ENCODE measurements around the gene VPS26C.
"Not testable (repeated sequence)": the region's sequence is repeated elsewhere in the genome, so short reads cannot be mapped to it uniquely, and the experiment has no call there.

VPS26C gene

DNA sequence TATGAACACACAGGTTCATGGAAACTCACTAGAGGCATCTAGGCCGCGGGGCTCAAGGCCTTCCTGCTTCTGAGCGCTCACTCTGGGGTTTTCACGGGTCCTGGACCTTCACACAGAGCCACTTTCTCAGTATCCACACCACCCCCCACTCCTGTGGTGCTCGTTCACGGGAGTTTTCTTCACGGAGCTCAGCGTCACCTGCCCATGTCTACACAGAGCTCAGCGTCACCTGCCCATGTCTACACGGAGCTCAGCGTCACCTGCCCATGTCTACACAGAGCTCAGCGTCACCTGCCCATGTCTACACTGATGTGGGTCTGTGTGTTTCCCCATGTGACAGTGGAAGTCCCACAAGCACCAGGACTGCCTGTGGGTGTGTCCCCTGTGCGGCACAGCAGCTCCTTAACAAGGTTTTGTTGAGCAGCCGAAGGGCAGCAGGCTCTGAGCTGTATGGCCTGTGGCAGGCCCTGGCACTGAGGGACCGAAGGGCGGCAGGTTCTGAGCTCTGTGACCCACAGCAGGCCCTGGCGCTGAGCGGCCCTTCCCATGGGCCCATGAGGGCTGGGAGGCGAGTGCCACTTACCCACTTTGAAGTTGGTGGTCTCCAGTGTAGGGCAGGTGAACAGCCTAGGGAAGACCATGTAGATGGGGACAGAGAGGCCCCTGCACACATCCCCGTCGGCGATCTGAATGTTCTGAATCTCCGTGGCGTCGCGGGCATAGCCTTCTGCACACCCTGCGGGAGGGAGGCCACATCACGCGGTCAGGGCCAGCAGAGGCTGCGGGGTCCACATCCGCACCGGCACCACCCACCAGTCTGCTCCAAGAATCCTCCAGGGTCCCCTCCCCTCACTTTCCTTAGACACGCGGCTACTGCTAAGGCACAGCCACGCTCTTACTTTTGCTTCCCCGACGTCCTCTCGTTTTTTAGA, 39.8 kb downstream of the VPS26C start:
- Histone ChIP-seq H3K36me3 (ENCODE audit: low read depth) (peaks cover 68% of the 10 kb centered on the region), H3K4me3 (ENCODE audit: severe bottlenecking) (no peak overlapping the region), H3K27ac (ENCODE audit: poor library complexity, severe bottlenecking) (no peak overlapping the region), H3K4me1 (ENCODE audit: insufficient read depth, poor library complexity, severe bottlenecking) (no peaks in the 10 kb centered on the region), H3K27me3 (ENCODE audit: insufficient read depth, poor library complexity, severe bottlenecking) (no peaks in the 10 kb centered on the region), H3K9me3 (ENCODE audit: severe bottlenecking) (no peaks in the 10 kb centered on the region)
- DNase-seq (ENCODE audit: low spot score) (no peak), ATAC-seq (ENCODE audit: low read depth) (no peak)
- TF ChIP-seq CTCF (IDR thresholded peaks at IDR 0.05; ENCODE audit: poor library complexity, severe bottlenecking), result no peak

GRCh38 chr21:37226041-37226920, 40.9 kb downstream of the VPS26C start:
- Histone ChIP-seq H3K9me3 (ENCODE audit: severe bottlenecking) (no peaks in the 10 kb centered on the region), H3K27me3 (ENCODE audit: insufficient read depth, poor library complexity, severe bottlenecking) (no peaks in the 10 kb centered on the region), H3K4me1 (ENCODE audit: insufficient read depth, poor library complexity, severe bottlenecking) (no peaks in the 10 kb centered on the region), H3K4me3 (ENCODE audit: severe bottlenecking) (no peak overlapping the region), H3K36me3 (ENCODE audit: low read depth) (peaks cover 57% of the 10 kb centered on the region), H3K27ac (ENCODE audit: poor library complexity, severe bottlenecking) (no peak overlapping the region)
- no peak for DNase-seq (ENCODE audit: low spot score)
- no peak for TF ChIP-seq CTCF (IDR thresholded peaks at IDR 0.05; ENCODE audit: poor library complexity, severe bottlenecking)
- ATAC-seq (ENCODE audit: low read depth), result no peak

- Histone ChIP-seq H3K4me3 (ENCODE audit: severe bottlenecking) (no peak overlapping the region), H3K4me1 (ENCODE audit: insufficient read depth, poor library complexity, severe bottlenecking) (peaks cover 3% of the 10 kb centered on the region), H3K27me3 (ENCODE audit: insufficient read depth, poor library complexity, severe bottlenecking) (no peaks in the 10 kb centered on the region), H3K27ac (ENCODE audit: poor library complexity, severe bottlenecking) (no peak overlapping the region), H3K36me3 (ENCODE audit: low read depth) (peaks cover 49% of the 10 kb centered on the region), H3K9me3 (ENCODE audit: severe bottlenecking) (no peaks in the 10 kb centered on the region)
- ATAC-seq (ENCODE audit: low read depth) (no peak), DNase-seq (ENCODE audit: low spot score) (no peak)
- TF ChIP-seq CTCF (IDR thresholded peaks at IDR 0.05; ENCODE audit: poor library complexity, severe bottlenecking), result no peak
These were observed 42.0 kb downstream of the VPS26C start for GRCh38 chr21:37224861-37225839.

- peaks cover 36% of the 10 kb centered on the region for H3K36me3 ChIP-seq (ENCODE audit: low read depth)
- no peaks in the 10 kb centered on the region for H3K9me3 ChIP-seq (ENCODE audit: severe bottlenecking)
- no peak for ATAC-seq (ENCODE audit: low read depth)
- no peak overlapping the region for H3K4me3 ChIP-seq (ENCODE audit: severe bottlenecking)
- H3K27me3 ChIP-seq (ENCODE audit: insufficient read depth, poor library complexity, severe bottlenecking), result no peaks in the 10 kb centered on the region
- no peak overlapping the region for H3K27ac ChIP-seq (ENCODE audit: poor library complexity, severe bottlenecking)
- no peak for TF ChIP-seq CTCF (IDR thresholded peaks at IDR 0.05; ENCODE audit: poor library complexity, severe bottlenecking)
- DNase-seq (ENCODE audit: low spot score), result no peak
- peaks cover 4% of the 10 kb centered on the region for H3K4me1 ChIP-seq (ENCODE audit: insufficient read depth, poor library complexity, severe bottlenecking)
These were observed 43.3 kb downstream of the VPS26C start for GRCh38 chr21:37223804-37224345.

GRCh38 chr21:37222248-37222647, 44.9 kb downstream of the VPS26C start:
- DNase-seq (ENCODE audit: low spot score); H3K27me3 ChIP-seq (ENCODE audit: insufficient read depth, poor library complexity, severe bottlenecking); H3K9me3 ChIP-seq (ENCODE audit: severe bottlenecking); H3K4me3 ChIP-seq (ENCODE audit: severe bottlenecking); H3K4me1 ChIP-seq (ENCODE audit: insufficient read depth, poor library complexity, severe bottlenecking); ATAC-seq (ENCODE audit: low read depth); H3K27ac ChIP-seq (ENCODE audit: poor library complexity, severe bottlenecking): not testable (repeated sequence)
- H3K36me3 ChIP-seq (ENCODE audit: low read depth), result peaks cover 25% of the 10 kb centered on the region

Data from RWPE2 (cell line).